Lower lobe of right lung (tissue), 2 donors: ENCODE data around the gene BCKDK. TPM values are rescaled to one million over a fixed set of nuclear protein-coding genes. Genes with fewer than 3 reads are reported as not detected.
"Not testable (repeated sequence)": the region's sequence is repeated elsewhere in the genome, so short reads cannot be mapped to it uniquely, and the experiment has no call there.

Experiments
- ATAC-seq, 2 donors: fragments of 200-7000 bp; cut with Tn5 transposase; one replicate each; pipeline ENCODE4 v1.9.1; 2020 to 2022; ENCODE audit warnings: mild to moderate bottlenecking in 2 of 2, moderate library complexity in 2 of 2
- DNase-seq: peaks from one replicate; pipeline ENCODE4 v3.0.0-alpha.2; 2020
- H3K27ac ChIP-seq: fragments of 200-600 bp; one replicate; pipeline ENCODE4 v1.8.0; 2022
- H3K27me3 ChIP-seq: fragments of 200-600 bp; one replicate; pipeline ENCODE4 v1.8.0; 2022; ENCODE audit warnings: low read depth
- H3K36me3 ChIP-seq: fragments of 200-600 bp; one replicate; pipeline ENCODE4 v1.8.0; 2022; ENCODE audit warnings: mild to moderate bottlenecking
- H3K4me1 ChIP-seq: fragments of 200-600 bp; one replicate; pipeline ENCODE4 v1.8.0; 2022
- H3K4me3 ChIP-seq: fragments of 200-600 bp; one replicate; pipeline ENCODE4 v1.8.0; 2022; ENCODE audit warnings: mild to moderate bottlenecking
- H3K9me3 ChIP-seq: fragments of 200-600 bp; one replicate; pipeline ENCODE4 v1.8.0; 2022
- intact Hi-C: fragments of 100-400 bp; cut with DNase I; formaldehyde crosslinking; loops from one replicate; pipeline ENCODE4 v1.11.0; 2022
- total RNA-seq: library from RNA; stranded (reverse); fragmentation: NEBNext Ultra II Directional; extraction: Animal tissue kit (Norgen Biotek cat#: 25700); gene quantifications from one replicate; pipeline ENCODE4 v1.2.1, GENCODE V29; 2021
- TF ChIP-seq, protein P1 (sequence below): fragments of 200-600 bp; IDR thresholded peaks from one replicate; pipeline ENCODE4 v1.8.0; 2022; ENCODE audit warnings: antibody characterized with exemption, mild to moderate bottlenecking
- donor health status: DM: no; HTN: yes; CAD: no; lungs with severe emphysema.

BCKDK gene
- total RNA-seq, 1 donor from 2014 or later: 37.6 TPM

DNA sequence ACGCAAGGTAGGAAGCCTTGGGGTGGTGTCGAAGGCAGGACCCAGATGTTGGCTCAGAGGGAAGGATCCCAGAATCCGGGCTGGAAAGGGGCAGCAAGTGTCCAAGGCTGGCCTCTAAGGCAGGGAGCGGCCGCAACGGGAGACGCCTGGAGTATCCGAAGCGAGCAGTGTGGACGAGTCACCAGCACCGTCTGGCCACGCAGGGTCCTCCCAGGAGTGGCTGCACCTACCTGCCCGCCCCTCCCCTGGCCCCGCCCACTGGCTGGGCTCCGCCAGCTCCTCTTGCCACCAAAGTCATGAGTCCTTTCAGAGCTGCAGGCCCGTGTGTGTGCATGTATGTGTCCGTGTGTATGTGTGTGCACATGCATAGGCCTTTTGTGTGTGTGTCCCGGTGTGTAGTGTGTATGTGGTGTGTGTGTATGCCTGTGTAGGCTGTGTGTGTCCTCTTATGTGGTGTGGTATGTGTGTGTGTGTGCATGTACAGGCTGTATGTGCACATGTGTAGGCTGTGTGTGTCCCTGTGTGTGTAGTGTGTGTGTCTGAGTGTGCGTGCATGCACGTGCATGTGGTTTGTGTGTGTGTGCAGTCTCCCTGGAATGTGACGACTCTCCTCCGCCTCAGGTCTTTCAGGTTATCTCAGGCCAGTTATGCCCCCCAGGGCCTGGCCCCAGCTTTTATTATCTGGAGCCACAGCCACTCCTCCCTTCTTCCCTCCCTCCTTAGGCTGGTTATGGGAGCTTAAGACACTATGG, 27.5 kb downstream of the BCKDK start, which contains the start of gene PRSS8:
TSS of gene PRSS8 (minus strand) at position 193 of the 752 bp plus-strand sequence. CDS start 229 bp downstream, outside the sequence.
- Histone ChIP-seq H3K36me3 (peaks cover 21% of the 10 kb centered on the region), H3K27ac (peak within 1 kb of the TSS; percentile 88), H3K27me3 (no peaks in the 10 kb centered on the region), H3K9me3 (no peaks in the 10 kb centered on the region), H3K4me3 (peak within 1 kb of the TSS; percentile 54), H3K4me1 (peaks cover 47% of the 10 kb centered on the region)
- DNase-seq (peak; percentile 92), ATAC-seq (peak; percentile 70 to 72)
- intact Hi-C loops: no loop called here
- TF ChIP-seq, protein P1, sequence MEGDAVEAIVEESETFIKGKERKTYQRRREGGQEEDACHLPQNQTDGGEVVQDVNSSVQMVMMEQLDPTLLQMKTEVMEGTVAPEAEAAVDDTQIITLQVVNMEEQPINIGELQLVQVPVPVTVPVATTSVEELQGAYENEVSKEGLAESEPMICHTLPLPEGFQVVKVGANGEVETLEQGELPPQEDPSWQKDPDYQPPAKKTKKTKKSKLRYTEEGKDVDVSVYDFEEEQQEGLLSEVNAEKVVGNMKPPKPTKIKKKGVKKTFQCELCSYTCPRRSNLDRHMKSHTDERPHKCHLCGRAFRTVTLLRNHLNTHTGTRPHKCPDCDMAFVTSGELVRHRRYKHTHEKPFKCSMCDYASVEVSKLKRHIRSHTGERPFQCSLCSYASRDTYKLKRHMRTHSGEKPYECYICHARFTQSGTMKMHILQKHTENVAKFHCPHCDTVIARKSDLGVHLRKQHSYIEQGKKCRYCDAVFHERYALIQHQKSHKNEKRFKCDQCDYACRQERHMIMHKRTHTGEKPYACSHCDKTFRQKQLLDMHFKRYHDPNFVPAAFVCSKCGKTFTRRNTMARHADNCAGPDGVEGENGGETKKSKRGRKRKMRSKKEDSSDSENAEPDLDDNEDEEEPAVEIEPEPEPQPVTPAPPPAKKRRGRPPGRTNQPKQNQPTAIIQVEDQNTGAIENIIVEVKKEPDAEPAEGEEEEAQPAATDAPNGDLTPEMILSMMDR: no peak

- Histone ChIP-seq H3K27ac (no peak overlapping the region), H3K9me3 (no peaks in the 10 kb centered on the region), H3K27me3 (no peaks in the 10 kb centered on the region), H3K4me3 (no peak overlapping the region), H3K36me3 (peaks cover 15% of the 10 kb centered on the region), H3K4me1 (peaks cover 49% of the 10 kb centered on the region)
- intact Hi-C loops: no loop called here
- DNase-seq: no peak
- TF ChIP-seq, protein P1: no peak
- ATAC-seq: no peak
Observed at GRCh38 chr16:31136287-31136662, 28.1 kb downstream of the BCKDK start.

GRCh38 chr16:31136822-31137499, 28.8 kb downstream of the BCKDK start:
- H3K36me3 ChIP-seq, H3K4me3 ChIP-seq, H3K9me3 ChIP-seq, intact Hi-C loops, H3K27me3 ChIP-seq, DNase-seq, H3K27ac ChIP-seq, ATAC-seq: not testable (repeated sequence)
- peaks cover 49% of the 10 kb centered on the region for H3K4me1 ChIP-seq

DNA sequence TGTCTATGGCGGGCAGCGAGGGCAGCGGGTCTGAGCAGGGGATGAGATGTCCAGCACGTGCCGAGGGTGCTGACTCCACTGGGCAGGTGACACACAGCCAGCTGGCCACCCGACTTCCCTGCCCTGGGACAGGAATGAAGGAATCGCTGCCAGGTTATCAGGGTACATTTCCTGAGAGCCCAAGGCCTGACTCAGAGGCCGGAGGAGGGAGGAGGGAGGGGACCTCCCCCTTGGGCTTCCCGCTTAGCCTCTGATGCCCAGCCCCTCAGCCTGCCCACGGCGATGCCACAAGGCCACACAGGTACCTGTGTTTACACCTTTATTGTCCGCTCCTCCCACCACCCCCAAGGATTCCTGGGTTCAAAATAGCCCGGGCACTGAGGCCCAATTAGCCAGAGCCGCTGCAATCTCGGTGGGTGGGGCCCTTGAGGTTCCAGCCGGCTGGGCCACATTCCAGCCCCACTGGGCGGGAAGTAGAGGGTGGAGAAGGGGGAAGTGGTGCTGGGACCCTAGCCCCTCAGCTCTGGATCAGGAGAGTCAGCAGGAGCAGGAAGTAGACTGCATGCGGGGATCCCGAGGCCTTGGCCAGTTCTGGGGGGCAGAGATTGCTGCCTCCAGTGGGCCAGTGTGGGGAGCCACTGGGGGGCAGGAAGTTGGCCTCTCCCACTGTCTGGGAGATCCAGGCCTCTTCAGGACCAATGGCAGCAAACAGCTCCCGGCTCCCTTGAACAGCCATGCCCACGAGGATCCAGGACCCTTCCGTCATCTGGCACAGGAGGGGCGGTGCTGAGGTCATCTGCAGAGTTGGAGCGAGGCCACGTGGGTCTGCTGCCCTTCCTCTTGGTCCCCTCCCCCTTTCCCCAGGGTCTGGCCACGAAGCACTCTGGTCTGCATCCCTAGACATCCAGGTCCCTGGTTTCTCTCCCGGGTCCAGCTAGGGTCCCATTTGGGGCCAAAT, 30.7 kb downstream of the BCKDK start:
- peak; percentile 89 for DNase-seq
- Histone ChIP-seq H3K27ac (peak overlapping the region; percentile 86), H3K4me3 (peak overlapping the region; percentile 21), H3K4me1 (peaks cover 46% of the 10 kb centered on the region), H3K27me3 (no peaks in the 10 kb centered on the region), H3K9me3 (no peaks in the 10 kb centered on the region), H3K36me3 (no peaks in the 10 kb centered on the region)
- peak; percentile 60 to 63 for ATAC-seq
- TF ChIP-seq, protein P1: no peak
- intact Hi-C loops: no loop called here

- Histone ChIP-seq H3K27ac (peak overlapping the region; percentile 86), H3K4me1 (peaks cover 44% of the 10 kb centered on the region)
- H3K27me3 ChIP-seq, H3K4me3 ChIP-seq, H3K9me3 ChIP-seq, ATAC-seq, intact Hi-C loops, DNase-seq, H3K36me3 ChIP-seq: not testable (repeated sequence)
Observed at GRCh38 chr16:31141071-31141469, 32.9 kb downstream of the BCKDK start.

DNA sequence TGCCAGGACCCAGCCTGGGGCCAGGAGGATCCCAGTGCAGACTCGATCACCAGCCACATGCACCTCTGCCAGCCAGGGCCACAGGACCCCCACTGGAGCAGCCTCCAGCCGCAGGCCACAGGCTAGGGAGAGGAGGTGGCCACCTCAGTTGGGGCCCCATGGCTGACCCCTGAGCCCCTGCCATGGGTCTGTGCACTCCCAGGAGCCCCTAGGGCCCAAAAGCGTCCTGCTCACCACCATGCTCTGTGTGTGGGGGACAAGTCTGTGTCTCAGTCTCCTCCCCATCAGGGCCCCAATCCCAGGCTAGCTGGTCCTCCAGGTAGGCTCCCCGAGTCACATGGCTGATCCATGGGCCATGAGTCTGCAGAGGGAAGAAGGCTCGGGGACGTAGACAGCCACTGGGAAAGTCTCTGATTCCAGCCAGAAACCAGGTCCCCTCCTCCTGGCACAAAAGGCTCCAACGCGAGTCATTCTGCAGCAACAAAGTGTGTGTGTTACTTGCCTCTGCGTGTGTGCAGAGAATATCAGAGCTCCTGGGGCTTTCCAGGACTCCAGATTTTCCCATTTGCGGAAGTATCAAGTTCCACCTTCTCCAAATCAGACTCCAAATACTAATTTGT, 33.4 kb downstream of the BCKDK start:
- H3K4me1 ChIP-seq: peaks cover 41% of the 10 kb centered on the region
- peak overlapping the region; percentile 40 for H3K4me3 ChIP-seq
- peak in 1 of 2 donors; percentile 0 for ATAC-seq
- H3K36me3 ChIP-seq: no peaks in the 10 kb centered on the region
- intact Hi-C loops: no loop called here
- H3K27ac ChIP-seq: peak overlapping the region; percentile 86
- DNase-seq: no peak
- H3K9me3 ChIP-seq: no peaks in the 10 kb centered on the region
- TF ChIP-seq, protein P1: no peak
- H3K27me3 ChIP-seq: no peaks in the 10 kb centered on the region
